GM18520 (cell line): Measurements from ENCODE around the gene UBE2M.
"Not testable (repeated sequence)": the region's sequence is repeated elsewhere in the genome, so short reads cannot be mapped to it uniquely, and the experiment has no call there.

Experiments used
- ATAC-seq: cut with Tn5 transposase; IDR thresholded peaks from one replicate; pipeline ENCODE4 v1.9.1; 2021; ENCODE audit not compliant: unreplicated experiment

Gene UBE2M

DNA sequence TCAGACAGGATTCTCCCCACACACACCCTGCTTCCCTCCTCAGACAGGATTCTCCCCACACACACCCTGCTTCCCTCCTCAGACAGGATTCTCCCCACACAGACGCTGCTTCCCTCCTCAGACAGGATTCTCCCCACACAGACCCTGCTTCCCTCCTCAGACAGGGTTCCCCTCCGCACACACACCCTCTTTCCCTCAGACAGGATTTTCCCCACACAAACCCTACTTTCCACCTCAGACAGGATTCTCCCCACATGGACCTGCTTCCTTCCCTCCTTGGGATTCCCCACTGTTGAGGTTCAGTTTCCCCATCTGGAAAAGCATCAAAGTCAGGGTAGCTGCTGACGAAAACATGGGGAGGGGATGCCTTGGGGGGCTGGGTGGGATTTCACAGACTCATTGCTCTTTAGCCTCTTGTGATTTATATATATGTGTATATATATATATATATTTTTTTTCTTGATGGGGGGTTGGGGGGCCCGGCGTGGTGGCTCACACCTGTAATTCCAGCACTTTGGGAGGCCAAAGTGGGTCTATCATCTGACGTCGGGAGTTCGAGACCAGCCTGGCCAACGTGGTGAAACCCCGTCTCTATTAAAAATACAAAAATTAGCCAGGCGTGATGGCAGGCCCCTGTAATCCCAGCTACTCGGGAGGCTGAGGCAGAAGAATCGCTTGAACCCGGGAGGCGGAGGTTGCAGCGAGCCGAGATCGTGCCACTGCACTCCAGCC is 15.6 kb downstream of the UBE2M start:
- ATAC-seq: not testable (repeated sequence)

DNA sequence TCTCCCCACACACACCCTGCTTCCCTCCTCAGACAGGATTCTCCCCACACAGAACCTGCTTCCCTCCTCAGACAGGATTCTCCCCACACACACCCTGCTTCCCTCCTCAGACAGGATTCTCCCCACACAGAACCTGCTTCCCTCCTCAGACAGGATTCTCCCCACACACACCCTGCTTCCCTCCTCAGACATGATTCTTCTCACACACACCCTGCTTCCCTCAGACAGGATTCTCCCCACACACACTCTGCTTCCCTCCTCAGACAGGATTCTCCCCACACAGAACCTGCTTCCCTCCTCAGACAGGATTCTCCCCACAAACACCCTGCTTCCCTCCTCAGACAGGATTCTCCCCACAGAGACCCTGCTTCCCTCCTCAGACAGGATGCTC is 19.2 kb downstream of the UBE2M start:
- not testable (repeated sequence) for ATAC-seq

DNA sequence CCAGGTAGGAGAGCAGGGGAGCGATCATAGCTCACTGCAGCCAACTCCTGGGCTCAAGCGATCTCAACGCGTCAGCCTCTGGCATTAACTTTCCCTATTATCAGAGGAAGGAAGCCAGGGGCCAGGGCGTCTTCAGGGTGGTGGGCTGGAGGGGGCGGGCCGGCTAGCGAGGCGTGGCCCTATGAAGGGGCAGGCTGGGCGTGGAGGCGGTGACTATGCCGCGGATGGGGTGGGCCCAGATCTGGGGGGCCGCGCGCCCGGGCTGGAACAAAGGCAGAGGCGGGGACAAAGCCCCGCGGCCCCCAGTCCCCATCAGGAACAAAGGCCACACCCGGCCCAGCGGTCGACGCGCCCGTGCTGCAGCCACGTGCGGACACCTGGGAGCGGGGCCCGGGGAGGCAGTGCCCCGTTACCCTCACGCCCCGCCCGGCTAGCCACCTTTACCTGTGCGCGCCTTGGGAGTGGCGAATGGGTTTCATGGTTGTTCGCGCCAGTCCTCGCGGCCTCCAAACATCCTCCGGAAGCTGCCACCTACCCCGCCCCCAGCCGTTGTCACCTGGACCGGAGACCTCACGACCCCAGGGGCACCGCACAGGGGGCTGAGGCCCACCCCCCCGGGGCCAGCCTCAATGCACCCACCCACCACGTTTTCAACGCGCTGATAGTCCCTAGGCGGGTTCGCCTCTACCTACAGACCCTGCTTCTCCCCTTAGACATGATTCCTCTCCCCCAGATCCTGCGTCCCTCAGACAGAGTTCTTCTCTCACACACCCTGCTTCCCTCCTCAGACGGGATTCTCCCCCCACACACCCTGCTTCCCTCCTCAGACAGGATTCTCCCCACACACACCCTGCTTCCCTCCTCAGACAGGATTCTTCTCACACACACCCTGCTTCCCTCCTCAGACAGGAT is 19.9 kb downstream of the UBE2M start:
- ATAC-seq: no peak

DNA sequence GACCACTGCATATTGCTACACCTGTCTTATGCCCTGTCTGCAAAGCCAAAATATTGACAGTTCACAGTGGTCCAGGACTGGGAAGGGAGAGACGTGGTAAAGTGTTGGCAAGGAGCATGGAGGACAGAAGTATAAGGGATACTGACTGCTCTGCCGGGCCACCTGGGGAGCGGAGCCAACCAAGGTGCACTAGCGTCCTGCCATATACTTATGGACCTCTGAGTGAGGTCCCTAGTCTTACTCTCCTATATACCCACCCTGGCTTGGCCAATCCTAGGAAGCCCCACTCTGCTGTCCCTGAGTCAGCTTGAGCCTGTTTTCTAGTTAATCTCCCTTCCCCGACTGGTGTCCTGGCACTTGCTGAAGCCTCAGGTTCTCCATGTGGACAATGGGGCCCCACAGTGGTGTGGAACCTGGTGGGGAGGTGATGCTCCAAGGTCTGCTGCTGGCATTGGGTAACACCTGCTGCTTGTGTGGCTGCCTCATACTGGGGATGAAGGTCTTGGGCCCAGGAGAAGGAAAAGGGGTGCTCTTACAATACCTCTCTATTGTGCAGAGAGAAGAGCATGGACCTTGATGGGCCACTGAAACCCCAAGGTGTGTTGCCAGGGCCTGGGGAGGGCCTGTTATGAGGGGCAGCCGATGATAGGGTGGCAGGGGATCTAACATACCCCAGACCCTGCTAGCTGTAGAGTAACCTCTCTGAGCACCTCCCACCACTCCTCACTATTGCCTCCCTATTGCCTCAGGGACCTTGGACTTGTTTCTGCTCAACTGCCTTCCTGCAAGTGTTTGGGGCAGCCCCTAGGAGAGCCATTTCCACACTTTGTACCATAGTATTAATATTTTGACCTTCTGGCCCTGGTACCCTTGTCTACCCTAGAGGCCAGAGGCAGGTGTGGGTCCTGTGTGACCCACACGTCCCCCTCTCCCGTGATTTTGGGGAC is 21.3 kb downstream of the UBE2M start:
- ATAC-seq: no peak

DNA sequence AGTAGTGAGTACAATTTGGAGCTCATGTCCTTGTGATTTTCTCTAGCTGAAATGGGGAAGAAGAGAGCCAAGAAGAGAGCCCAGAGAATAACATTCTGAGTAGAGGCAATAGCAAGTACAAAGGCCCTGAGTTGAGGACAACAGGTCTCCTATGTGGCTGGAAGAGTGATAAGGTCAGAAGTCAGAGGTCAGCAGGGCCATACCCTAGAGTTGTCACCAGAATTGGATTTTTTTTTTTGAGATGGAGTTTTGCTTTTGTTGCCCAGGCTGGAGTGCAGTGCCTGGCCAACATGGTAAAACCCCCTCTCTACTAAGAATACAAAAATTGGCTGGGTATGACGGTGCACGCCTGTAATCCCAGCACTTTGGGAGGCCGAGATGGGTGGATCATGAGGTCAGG is 22.6 kb downstream of the UBE2M start:
- ATAC-seq: no peak

DNA sequence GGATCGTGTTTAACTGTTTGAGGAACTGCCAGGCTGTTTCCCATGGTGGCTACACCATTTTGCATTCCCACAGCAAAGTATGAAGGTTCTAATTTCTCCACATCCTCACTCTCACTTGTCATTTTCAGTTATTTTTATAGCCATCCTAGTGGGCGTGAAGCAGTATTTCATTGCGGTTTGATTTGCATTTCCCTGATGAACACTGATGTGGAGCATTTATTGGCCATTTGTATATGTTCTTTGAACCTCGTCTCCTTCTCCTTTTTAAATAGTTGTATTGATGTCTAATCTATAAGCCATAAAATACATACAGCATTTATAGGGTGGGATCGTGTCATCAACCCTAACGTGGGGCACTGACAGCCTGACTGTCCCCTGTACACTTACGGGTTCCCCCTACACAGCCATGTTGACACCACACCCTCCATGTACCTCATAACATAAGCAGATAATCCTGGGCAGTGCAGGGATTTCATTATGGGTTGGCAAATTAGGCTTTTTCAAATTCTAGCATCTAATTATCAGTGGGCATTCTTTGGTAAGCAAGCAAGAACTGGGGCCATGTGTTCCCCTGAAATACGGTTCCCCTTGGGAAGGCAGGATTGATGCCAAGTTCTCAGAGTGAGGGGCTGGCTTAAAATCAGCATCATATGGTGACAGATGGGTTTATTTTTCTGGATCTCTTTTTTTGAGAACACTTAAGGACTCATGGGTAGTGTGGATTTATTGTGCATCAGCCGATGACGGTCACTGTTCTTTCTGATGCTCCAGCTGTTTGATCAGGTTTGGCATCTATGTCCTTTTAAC is 27.2 kb downstream of the UBE2M start:
- ATAC-seq: no peak

DNA sequence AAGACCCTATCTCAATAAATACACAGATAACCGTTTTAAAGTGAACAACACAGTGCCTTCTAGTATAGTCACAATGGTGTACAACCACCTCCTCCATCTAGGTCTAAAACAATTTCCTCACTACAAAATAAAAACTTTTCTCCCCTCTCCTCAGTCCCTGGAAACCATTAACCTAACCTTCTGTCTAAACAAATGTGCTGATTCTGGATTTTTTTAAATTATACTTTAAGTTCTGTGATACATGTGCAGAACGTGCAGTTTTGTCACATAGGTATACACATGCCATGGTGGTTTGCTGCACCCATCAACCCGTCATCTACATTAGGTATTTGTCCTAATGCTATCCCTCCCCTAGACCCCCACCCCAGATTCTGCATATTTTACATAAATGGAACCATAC is 29.0 kb downstream of the UBE2M start:
- ATAC-seq: no peak

DNA sequence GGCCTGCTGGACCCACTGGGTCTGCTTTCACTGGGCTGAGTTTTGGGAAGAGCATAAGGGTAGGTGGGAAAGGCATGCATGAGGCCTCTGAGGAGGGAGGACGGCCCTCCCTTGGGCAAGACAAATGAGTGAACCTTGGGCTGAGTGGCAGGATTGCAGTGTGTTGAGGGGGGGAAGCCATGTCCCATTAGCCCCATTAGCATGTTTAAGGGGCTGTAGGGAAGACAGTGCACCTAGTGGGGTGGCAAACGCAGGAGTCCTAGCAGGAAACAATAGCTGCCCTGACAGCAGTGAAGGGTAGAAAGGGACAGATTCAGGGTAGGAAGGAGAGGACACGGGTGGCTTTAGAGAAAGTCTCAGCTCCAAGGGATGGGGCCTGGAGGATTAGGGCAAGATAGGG is 35.7 kb downstream of the UBE2M start:
- no peak for ATAC-seq

DNA sequence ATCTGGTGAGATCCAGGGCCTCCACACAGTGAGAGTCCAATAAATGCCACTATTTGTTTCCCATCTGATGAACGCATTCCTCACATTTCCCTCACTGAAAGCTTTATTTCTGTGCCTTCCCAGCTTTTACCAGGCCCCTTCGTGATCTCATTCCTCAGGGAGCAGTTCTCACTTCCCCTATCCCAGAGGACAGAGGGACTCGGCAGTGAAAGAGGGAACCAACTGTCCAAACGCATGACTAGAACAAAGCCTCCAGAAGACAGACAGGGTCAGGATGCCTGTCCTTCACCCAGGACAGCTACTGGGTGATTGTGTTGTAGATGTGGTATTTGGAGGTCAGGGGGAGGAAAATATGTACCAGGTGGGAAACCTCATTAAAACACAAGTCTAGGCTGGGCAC is 36.8 kb downstream of the UBE2M start:
- ATAC-seq: no peak

DNA sequence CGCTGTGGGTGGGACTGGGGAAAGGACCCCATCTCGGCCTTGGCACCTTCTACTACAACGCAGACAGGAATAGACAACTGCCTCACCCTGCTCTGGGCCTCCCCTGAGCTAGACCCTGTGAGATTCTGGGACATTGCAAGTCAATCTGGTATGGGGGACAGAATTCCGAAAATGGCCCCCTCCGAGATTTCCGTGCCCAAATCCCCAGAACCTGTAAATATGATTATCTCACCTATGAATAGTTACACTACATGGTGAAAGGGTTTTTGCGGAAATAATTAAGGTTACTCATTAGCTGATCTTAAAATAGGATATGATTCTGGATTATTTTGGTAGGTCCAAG is 38.2 kb downstream of the UBE2M start:
- no peak for ATAC-seq

DNA sequence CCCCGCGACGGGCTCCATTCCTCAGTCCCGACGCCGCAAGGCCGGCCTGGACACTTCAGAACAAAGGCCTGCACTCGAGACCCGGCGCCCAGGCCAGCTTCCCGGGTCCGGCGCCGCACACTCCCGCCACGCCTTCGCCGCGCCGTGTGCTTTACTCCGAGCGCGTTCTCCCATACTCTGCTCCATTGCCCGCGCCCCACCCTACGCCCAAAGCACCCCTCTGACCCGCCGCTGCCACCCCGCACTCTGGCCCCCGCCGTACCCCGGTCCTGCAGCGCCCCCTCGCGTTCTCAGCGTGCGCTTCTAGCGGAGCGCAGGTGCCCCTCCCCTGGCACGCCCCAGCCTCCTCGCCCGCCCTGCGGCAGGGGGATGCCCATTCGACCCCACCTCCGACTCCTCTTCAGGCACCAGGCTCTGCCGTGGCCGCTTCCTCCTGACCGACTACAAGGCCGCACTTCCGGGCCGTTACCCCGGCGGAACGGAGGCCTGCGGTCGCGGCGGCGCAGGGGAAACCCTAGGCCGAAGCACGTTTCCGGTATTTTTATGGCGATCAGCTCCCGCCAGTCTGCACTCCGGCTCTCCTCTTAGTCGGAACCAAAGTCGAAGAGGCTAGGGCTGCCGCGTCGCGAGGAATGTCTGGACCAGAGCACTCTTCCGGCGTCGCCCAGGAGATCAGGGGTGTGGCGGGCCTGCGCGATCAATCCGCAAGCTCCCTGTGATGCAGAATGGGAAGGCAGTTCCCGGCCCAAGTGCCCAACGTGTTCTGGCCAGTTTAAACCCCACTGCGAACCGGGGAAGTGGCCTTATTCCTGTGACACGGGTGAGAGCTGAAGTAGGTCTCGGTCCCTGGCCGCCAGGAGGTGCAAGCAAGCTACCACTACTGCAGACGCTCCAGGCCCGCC is 38.8 kb downstream of the UBE2M start, which contains the start of gene ZBTB45:
Gene ZBTB45, minus strand, starts transcription at position 456 of the 902 bp plus-strand sequence. CDS start 2,137 bp downstream, outside the sequence.
- ATAC-seq: peak; percentile 85

DNA sequence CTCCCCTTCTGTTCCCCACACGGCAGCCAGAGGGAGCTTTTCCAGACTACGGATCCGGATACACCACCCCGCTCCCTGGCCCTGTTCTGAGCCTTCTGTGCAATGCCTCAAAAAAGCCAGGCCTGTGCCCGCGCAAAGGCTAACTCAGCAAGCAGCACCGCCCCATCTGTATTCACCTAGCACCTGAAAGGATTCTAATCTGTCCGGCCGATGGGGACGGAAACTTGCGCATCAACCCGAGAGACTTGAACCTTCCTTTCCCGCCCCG is 39.4 kb downstream of the UBE2M start:
- no peak for ATAC-seq

DNA sequence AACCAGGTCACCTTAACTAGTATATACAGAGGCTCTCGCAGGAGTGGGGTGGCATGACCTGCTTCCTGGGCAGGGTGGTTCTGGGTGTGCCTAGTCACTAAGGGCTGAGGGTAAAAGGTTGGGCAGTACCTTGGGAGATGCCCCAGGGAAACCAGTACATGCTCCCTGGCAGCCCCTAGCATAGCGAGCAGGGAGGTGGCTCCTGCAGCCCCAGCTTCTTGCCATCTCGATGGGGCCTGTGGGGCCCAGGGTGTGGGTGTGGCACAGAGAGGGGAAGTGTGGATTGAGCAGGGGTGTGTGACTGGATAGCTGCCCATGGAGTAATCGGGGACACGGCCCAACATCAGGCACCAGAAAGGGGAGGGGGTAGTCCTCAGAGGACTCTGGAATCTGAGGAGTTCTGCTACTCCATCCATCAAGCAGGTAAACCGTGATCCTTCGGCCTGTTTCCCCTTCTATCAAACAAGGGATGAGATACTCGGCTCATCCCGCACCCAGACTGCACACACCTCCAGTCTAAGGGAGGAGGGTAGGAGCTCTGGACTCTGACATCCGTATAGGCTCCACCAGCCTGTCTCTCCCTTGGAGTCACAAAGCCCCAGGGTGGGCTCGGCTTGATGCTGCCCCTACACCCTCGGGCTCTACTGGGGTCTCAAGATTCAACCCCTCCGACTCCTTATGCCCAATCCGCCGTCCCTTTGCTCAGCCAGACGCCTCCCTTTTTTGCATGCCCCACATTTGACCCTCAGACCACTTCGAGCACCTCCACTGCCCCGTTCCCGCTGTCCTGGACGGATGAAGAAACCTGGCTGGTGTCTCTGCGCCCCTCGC is 39.9 kb downstream of the UBE2M start:
- ATAC-seq: no peak

DNA sequence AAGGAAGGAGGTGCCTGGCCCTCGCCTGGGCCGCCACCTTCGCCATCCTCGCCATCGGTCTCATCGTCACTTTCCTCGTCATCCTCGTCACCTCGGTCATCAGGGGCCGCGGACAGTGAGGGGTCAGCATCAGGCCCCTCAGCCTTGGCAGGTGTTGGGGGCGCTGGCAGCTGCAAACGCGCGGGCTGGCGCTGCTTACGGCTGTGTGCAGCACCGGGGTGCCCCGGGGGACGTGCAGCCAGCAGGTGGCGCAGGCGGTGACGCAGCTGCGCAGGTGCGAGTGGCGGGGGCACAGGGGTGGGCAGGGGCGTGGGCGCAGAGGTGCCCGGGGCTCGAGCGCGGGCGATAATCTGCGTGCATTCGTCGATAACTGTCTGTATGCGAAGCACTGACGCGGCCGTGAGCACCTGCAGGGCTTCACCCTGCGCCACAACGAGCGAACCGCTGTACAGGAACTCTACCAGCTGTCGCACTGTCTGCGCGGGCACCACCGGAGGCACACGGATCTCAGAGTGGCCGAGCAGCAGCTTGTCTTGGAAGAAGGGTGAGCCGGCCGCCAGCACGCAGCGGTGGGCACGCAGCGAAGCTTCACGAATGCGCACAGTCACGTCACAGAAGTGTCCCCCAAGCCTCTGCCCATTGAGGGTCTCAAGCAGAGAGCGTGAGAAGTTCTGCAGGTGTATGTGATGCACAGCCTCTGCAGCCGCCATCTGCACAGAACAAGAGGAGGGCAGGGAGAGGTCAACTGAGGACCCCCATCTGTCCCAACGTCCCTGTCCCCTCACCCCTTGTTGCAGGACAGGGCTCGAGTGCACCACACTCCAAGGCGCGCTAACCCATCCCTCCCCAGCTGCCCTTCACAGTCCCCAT is 41.2 kb downstream of the UBE2M start:
- no peak for ATAC-seq

DNA sequence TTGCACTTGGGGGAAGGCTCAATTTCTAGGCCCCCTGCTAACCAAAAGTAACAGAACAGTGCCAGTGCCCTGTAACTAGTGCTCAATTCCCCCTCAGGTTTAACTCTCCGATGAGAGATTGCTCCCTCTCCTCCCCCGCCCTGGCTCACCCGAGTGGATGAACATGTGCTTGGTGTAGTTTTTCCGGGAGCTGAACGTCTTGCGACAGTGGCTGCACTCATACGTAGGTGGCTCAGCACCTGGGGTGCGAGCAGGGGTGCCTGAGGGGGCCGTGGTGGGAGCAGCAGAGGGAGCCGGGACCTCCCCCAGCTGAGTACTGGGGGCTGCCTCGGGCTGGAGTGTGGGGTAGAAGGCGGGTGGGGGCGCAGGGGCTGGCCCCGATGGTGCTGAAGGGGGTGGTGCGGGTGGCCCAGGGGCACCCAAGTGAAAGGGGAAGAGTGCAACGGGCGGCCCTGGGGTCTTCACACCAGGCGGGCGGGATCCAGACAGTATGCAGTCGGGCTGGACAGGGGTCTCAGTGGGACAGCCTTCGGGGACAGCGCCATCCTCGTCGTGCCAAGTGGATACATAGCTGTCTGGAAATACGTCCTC is 42.1 kb downstream of the UBE2M start:
- no peak for ATAC-seq

DNA sequence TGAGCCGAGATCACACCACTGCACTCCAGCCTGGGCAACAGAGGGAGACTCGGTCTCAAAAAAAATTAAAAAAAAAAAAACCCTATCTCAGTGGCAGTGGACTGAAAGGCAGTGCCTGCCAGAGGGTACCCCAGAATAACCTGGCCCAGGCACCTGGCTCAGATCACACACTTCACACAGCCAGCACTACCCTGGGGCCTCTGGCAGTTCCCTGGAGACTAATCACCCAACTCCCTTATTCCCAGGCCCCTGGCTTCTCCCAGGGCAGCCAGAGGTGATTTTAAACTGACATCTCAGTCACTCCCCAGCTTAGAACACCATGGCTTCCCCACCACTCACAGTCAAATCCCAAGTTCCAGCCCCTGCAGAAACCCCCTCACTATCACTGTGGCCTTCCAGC is 43.2 kb downstream of the UBE2M start:
- ATAC-seq: no peak

DNA sequence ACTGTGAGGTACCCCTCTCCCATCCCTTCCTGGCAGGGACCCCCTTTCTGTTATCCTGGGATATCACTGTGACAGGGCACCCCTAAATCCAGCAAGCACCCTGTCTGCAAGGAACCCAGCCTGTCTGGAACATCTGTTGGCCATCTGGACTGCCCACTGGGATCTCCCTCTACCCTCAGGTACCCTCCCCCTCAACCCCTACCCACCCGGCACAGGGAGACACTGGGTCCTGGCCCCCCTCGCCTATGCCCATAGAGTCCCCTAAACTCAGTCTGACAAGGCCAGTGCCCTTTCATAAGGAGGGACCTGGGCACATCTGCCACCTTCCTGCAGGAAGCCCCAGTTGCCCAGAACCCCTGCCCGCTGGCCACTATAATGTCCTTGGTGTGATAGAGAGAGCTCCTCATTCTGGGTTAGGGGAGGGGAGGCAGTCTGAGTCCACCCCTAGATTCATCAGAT is 43.8 kb downstream of the UBE2M start:
- no peak for ATAC-seq
